H1 (cell line): Measurements from ENCODE around the gene TESMIN. TPM values are rescaled to one million over a fixed set of nuclear protein-coding genes. Genes with fewer than 3 reads are reported as not detected.

Source experiments
- CTCF ChIA-PET: fragments of 300-600 bp; sonication (Branson Sonifier 250); formaldehyde crosslinking; loops from one replicate; lab custom pipeline; 2021; ENCODE audit not compliant: partially characterized antibody; lab: Charles Lee
- POLR2A ChIA-PET: fragments of 300-600 bp; sonication (Branson Sonifier 250); formaldehyde crosslinking; loops from one replicate; lab custom pipeline; 2021; ENCODE audit warnings: inconsistent platforms; ENCODE audit not compliant: partially characterized antibody; lab: Charles Lee
- DNase-seq, 2 experiments: peaks; one replicate each; pipeline versions ENCODE4 v3.0.0 to v3.0.0-alpha.2; 2010 to 2022; ENCODE audit warnings: low spot score in 2 of 2, low read depth in 1 of 2, mixed read lengths in 1 of 2
- FAIRE-seq: peaks from 2 replicates; lab custom pipeline; 2011; peaks lifted over from hg19 to GRCh38; lab: Jason Lieb, UNC
- H2AFZ ChIP-seq: 2 replicates; pipeline ENCODE4 v1.8.1; 2012; ENCODE audit warnings: low read length, inconsistent platforms
- H2AK5ac ChIP-seq: 2 replicates; pipeline ENCODE4 v1.6.1; 2013; ENCODE audit warnings: low read depth, low read length
- H2BK120ac ChIP-seq: replicated peaks from 2 replicates; pipeline ENCODE3; 2013; ENCODE audit warnings: low read depth, low read length, inconsistent platforms
- H2BK12ac ChIP-seq: 2 replicates; pipeline ENCODE4 v1.6.1; 2013; ENCODE audit warnings: low read depth, low read length
- H2BK15ac ChIP-seq: 2 replicates; pipeline ENCODE4 v1.6.1; 2013; ENCODE audit warnings: low read length
- H2BK20ac ChIP-seq: 2 replicates; pipeline ENCODE4 v1.6.1; 2013; ENCODE audit warnings: low read length
- H2BK5ac ChIP-seq: 2 replicates; pipeline ENCODE4 v1.6.1; 2013; ENCODE audit warnings: low read depth, low read length
- H3K14ac ChIP-seq: 2 replicates; pipeline ENCODE4 v1.6.1; 2013; ENCODE audit warnings: inconsistent platforms; ENCODE audit not compliant: insufficient read length
- H3K18ac ChIP-seq: 2 replicates; pipeline ENCODE4 v1.6.1; 2013; ENCODE audit warnings: low read length; ENCODE audit errors: extremely low read depth
- H3K23ac ChIP-seq: 2 replicates; pipeline ENCODE4 v1.6.1; 2013; ENCODE audit warnings: inconsistent platforms; ENCODE audit not compliant: insufficient read length
- H3K23me2 ChIP-seq: 2 replicates; pipeline ENCODE4 v1.6.1; 2013; ENCODE audit warnings: low read depth, low read length
- H3K27ac ChIP-seq: 2 replicates; pipeline ENCODE4 v1.6.1; 2011; ENCODE audit warnings: low read depth, low read length, inconsistent platforms
- H3K27me3 ChIP-seq, 4 experiments: replicated peaks in 1 of 4; 1 replicate in 1 of 4; 2 replicates in 3 of 4; pipeline versions ENCODE4 v1.6.1 to v1.8.1; 2011 to 2013; ENCODE audit warnings: low read length in 3 of 4, mild to moderate bottlenecking in 3 of 4, inconsistent platforms in 2 of 4, mixed read lengths in 2 of 4, moderate library complexity in 1 of 4; ENCODE audit not compliant: control insufficient read depth in 3 of 4, insufficient read depth in 3 of 4; ENCODE audit errors: extremely low read depth in 1 of 4
- H3K36me3 ChIP-seq, 4 experiments: 2 replicates each; pipeline versions ENCODE4 v1.6.1 to v1.8.1; 2011 to 2013; ENCODE audit warnings: mild to moderate bottlenecking in 4 of 4, low read length in 3 of 4, moderate library complexity in 2 of 4, control low read depth in 1 of 4, inconsistent platforms in 1 of 4; ENCODE audit not compliant: insufficient read depth in 4 of 4, control insufficient read depth in 2 of 4
- H3K4ac ChIP-seq: replicated peaks from 2 replicates; pipeline ENCODE3; 2013; ENCODE audit warnings: low read length, low read depth, mixed read lengths, inconsistent platforms; ENCODE audit not compliant: insufficient read length
- H3K4me1 ChIP-seq, 4 experiments: replicated peaks in 1 of 4; 1 replicate in 1 of 4; 2 replicates in 3 of 4; pipeline versions ENCODE4 v1.6.1 to v1.8.1; 2011 to 2013; ENCODE audit warnings: low read length in 3 of 4, inconsistent platforms in 2 of 4, mixed read lengths in 1 of 4; ENCODE audit not compliant: insufficient read depth in 4 of 4, control insufficient read depth in 3 of 4
- H3K4me2 ChIP-seq, 2 experiments: 2 replicates each; pipeline versions ENCODE4 v1.6.1 to v1.8.1; 2011 to 2013; ENCODE audit warnings: low read depth in 2 of 2, low read length in 2 of 2, control low read depth in 1 of 2, inconsistent platforms in 1 of 2, mild to moderate bottlenecking in 1 of 2; ENCODE audit not compliant: insufficient read depth in 1 of 2
- H3K4me3 ChIP-seq, 4 experiments: fragments of 200-600, 300-600 bp in 1 of 4; sonication (generic), shearing (Covaris generic), sonication (Bioruptor Twin) in 1 of 4; 2 replicates each; pipeline versions ENCODE4 v1.5.1 to v1.8.1; 2011 to 2016; ENCODE audit warnings: low read length in 4 of 4, low read depth in 3 of 4, control low read depth in 2 of 4, inconsistent platforms in 2 of 4, mild to moderate bottlenecking in 2 of 4, mixed read lengths in 1 of 4, moderate library complexity in 1 of 4; ENCODE audit not compliant: insufficient read depth in 2 of 4; ENCODE audit errors: extremely low read depth in 1 of 4
- H3K56ac ChIP-seq: replicated peaks from 2 replicates; pipeline ENCODE3; 2013; ENCODE audit warnings: low read depth, mild to moderate bottlenecking, mixed read lengths, low read length, inconsistent platforms; ENCODE audit not compliant: insufficient read length
- H3K79me1 ChIP-seq: 2 replicates; pipeline ENCODE4 v1.6.1; 2013; ENCODE audit warnings: low read depth, low read length, control low read depth
- H3K79me2 ChIP-seq, 2 experiments: 2 replicates each; pipeline versions ENCODE4 v1.6.1 to v1.8.1; 2012 to 2013; ENCODE audit warnings: low read length in 2 of 2, mild to moderate bottlenecking in 2 of 2, inconsistent platforms in 1 of 2; ENCODE audit not compliant: insufficient read depth in 2 of 2, control insufficient read depth in 1 of 2
- H3K9ac ChIP-seq, 4 experiments: replicated peaks in 1 of 4; 1 replicate in 1 of 4; 2 replicates in 3 of 4; pipeline versions ENCODE4 v1.6.1 to v1.8.1; 2011 to 2013; ENCODE audit warnings: low read depth in 3 of 4, low read length in 3 of 4, control low read depth in 2 of 4, mild to moderate bottlenecking in 2 of 4, moderate library complexity in 2 of 4, inconsistent platforms in 1 of 4; ENCODE audit errors: extremely low read depth in 1 of 4
- H3K9me3 ChIP-seq, 2 experiments: 2 replicates each; pipeline versions ENCODE4 v1.6.1 to v1.8.1; 2012 to 2013; ENCODE audit warnings: mild to moderate bottlenecking in 2 of 2, moderate library complexity in 2 of 2, control low read depth in 1 of 2, inconsistent platforms in 1 of 2, low read depth in 1 of 2, low read length in 1 of 2, mixed read lengths in 1 of 2; ENCODE audit not compliant: insufficient read depth in 2 of 2
- H4K20me1 ChIP-seq, 2 experiments: replicated peaks in 1 of 2; 2 replicates each; pipeline versions ENCODE3 to v1.8.1; 2011 to 2013; ENCODE audit warnings: inconsistent platforms in 2 of 2, low read length in 2 of 2, mild to moderate bottlenecking in 1 of 2; ENCODE audit not compliant: insufficient read depth in 2 of 2, control insufficient read depth in 1 of 2
- H4K5ac ChIP-seq: 2 replicates; pipeline ENCODE4 v1.6.1; 2013; ENCODE audit warnings: low read length, low read depth, mixed read lengths, inconsistent platforms; ENCODE audit not compliant: insufficient read length
- H4K8ac ChIP-seq: 2 replicates; pipeline ENCODE4 v1.8.0; 2013; ENCODE audit warnings: mild to moderate bottlenecking, moderate library complexity, low read length, inconsistent platforms; ENCODE audit not compliant: insufficient read depth; ENCODE audit errors: extremely low read depth
- H4K91ac ChIP-seq: replicated peaks from 2 replicates; pipeline ENCODE3; 2013; ENCODE audit warnings: low read length, mixed read lengths, inconsistent platforms; ENCODE audit not compliant: insufficient read length
- MAFK ChIP-seq: IDR thresholded peaks from 2 replicates; pipeline ENCODE4 v1.6.1; 2012; ENCODE audit warnings: low read depth, mild to moderate bottlenecking, improper control_type of control experiment, low read length
- NRF1 ChIP-seq: IDR thresholded peaks from 2 replicates; pipeline ENCODE4 v1.6.1; 2011; ENCODE audit warnings: mild to moderate bottlenecking, low read depth, low read length, improper control_type of control experiment
- SP4 ChIP-seq: IDR thresholded peaks from 2 replicates; pipeline ENCODE4 v1.6.1; 2012; ENCODE audit warnings: low read length, inconsistent platforms
- TCF12 ChIP-seq: IDR thresholded peaks from 2 replicates; pipeline ENCODE4 v1.6.1; 2011; ENCODE audit warnings: low read depth, mild to moderate bottlenecking, low read length
- WGBS, 2 experiments: shearing (Covaris generic) in 1 of 2; methylation state at CpG; one replicate each; pipeline versions ENCODE4 v1.1.6 to v1.1.7; 2013 to 2015; ENCODE audit warnings: low lambda C conversion rate in 2 of 2, mixed read lengths in 2 of 2, inconsistent platforms in 1 of 2, low coverage in 1 of 2, missing lambda C conversion rate in 1 of 2; ENCODE audit not compliant: insufficient replicate concordance in 2 of 2, insufficient coverage in 1 of 2, insufficient read length in 1 of 2; ENCODE audit errors: extremely low coverage in 1 of 2, missing lambda C conversion rate in 1 of 2; 5-methylcytosine and 5-hydroxymethylcytosine counted together
- polyA plus RNA-seq, 7 experiments: library from polyadenylated mRNA; depleted of rRNA in 3 of 7; stranded (reverse) in 5 of 7; unstranded in 2 of 7; fragments of >200 nt in 5 of 7; fragments of 200-250 nt in 2 of 7; gene quantifications; 1 replicate in 5 of 7; 2 replicates in 1 of 7; 4 replicates in 1 of 7; pipeline versions ENCODE4 v1.2.1 to v1.2.3, GENCODE V29; 2011 to 2013; ENCODE audit warnings: missing spikeins in 2 of 7, mixed read lengths in 2 of 7
- total RNA-seq: library from RNA; stranded (reverse); fragmentation: NEBNext Ultra II Directional; extraction: Animal tissue kit (Norgen Biotek cat#: 25700); gene quantifications from 2 replicates; pipeline ENCODE4 v1.2.1, GENCODE V29; 2021

The TESMIN gene
- total and polyA plus RNA-seq, 2 of the 8 experiments (the other 6 are each of a cell fraction or from before 2014, with no cell fraction given) = 22.6 to 61.1 TPM

DNA sequence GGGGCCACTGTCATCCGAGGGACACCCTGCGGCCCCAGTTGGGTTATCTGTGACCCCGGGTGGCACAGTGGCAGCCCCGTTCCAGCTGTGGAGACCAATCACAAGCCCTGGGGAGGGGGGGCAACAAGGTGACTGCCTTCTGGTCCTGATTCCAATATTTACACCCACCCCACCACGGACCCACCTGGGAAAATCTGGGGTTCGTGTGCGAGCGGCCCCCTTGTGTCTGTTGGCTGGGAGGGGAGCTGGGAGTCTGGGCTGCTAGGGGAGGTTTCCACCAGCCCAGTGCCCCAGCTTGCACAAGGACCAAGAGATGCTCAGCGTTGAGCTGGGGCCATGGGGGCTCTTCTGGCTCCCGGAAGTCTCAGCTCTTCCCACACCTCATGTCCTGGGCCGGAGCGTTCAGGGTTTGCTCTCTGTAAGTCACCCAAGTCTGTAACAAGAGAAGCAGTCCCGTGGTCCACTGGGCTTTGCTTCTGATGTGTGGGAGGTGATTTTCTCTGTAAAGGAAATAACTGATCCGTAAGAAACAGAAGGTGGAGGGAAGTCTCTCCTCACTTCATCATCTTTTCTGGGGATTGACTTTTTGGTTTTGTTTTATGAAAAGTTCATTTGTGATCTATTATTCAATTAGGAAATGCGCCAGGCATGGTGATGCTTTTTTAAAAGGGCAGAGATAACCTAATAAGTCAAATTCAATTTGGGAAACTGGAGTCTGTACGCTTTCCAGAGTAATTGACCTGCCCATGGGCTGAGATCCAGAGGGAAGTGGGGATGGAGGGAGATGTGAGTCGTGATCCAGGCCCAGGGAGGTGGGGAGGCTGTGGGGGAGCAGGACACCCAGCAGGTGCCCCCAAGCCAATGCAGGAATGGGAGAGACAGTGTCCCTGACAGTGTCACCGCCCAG, 89.4 kb downstream of the TESMIN start:
- no peak overlapping the region for H4K91ac ChIP-seq
- H2BK15ac ChIP-seq = no peak overlapping the region
- no peak overlapping the region for H2AFZ ChIP-seq
- H2BK5ac ChIP-seq = no peak overlapping the region
- no peaks in the 10 kb centered on the region for H3K79me1 ChIP-seq
- H3K4me3 ChIP-seq = no peak overlapping the region
- H3K18ac ChIP-seq = no peak overlapping the region
- H3K14ac ChIP-seq = no peak overlapping the region
- no peak overlapping the region for H4K5ac ChIP-seq
- no peaks in the 10 kb centered on the region for H3K23me2 ChIP-seq
- TF ChIP-seq TCF12 (no peak), NRF1 (no peak), MAFK (no peak), SP4 (no peak)
- no peaks in the 10 kb centered on the region for H3K79me2 ChIP-seq
- FAIRE-seq = no peak
- no peaks in the 10 kb centered on the region for H3K36me3 ChIP-seq
- WGBS, 2 experiments = 87% methylated on average over 17 of the region's 18 CpGs; no CpG with 5 or more reads in 1 of the 2 experiments
- no peak overlapping the region for H3K4me2 ChIP-seq
- no peak overlapping the region for H3K4ac ChIP-seq
- POLR2A ChIA-PET = no interaction called here
- H3K9ac ChIP-seq = no peak overlapping the region
- H3K23ac ChIP-seq = no peak overlapping the region
- CTCF ChIA-PET = interaction anchor here (0.7 to 1.5 kb wide), 5 partner anchors 9 to 156 kb away, joined by 3 to 4 read pairs (median 4); no protein-coding TSS in a partner anchor
- H3K56ac ChIP-seq = no peak overlapping the region
- H4K8ac ChIP-seq = no peak overlapping the region
- no peak for DNase-seq
- no peak overlapping the region for H3K27ac ChIP-seq
- no peaks in the 10 kb centered on the region for H3K27me3 ChIP-seq
- H3K9me3 ChIP-seq = no peaks in the 10 kb centered on the region; a peak in 1 of 4 replicates
- H3K4me1 ChIP-seq = peaks cover 0 to 2% (median under 1%) of the 10 kb centered on the region in 4 experiments; a peak in 1 of 7 replicates
- no peak overlapping the region for H2AK5ac ChIP-seq
- H2BK12ac ChIP-seq = no peak overlapping the region
- no peaks in the 10 kb centered on the region for H4K20me1 ChIP-seq
- no peak overlapping the region for H2BK20ac ChIP-seq
- H2BK120ac ChIP-seq = no peak overlapping the region
